Mesothelial cell of epicardium (in vitro differentiated cells): ENCODE measurements around the gene BUB3. TPM values are rescaled to one million over a fixed set of nuclear protein-coding genes. Genes with fewer than 3 reads are reported as not detected.

Experiments
- DNase-seq, 2 experiments: peaks; one replicate each; pipeline ENCODE4 v3.0.0; 2021; ENCODE audit warnings: low spot score in 2 of 2; ENCODE audit not compliant: unreplicated experiment in 2 of 2
- H3K27ac Mint-ChIP-seq: 2 replicates; pipeline ENCODE4 v1.8.0; 2021; ENCODE audit warnings: mixed read lengths
- H3K27me3 Mint-ChIP-seq: 2 replicates; pipeline ENCODE4 v1.8.0; 2021; ENCODE audit warnings: low read depth, mixed read lengths
- H3K36me3 Mint-ChIP-seq: 2 replicates; pipeline ENCODE4 v1.8.0; 2021; ENCODE audit warnings: mixed read lengths
- H3K4me1 Mint-ChIP-seq: 2 replicates; pipeline ENCODE4 v1.8.0; 2021; ENCODE audit warnings: mixed read lengths
- H3K4me3 Mint-ChIP-seq: 2 replicates; pipeline ENCODE4 v1.8.0; 2021; ENCODE audit warnings: mild to moderate bottlenecking, moderate library complexity, mixed read lengths
- H3K9me3 Mint-ChIP-seq: 2 replicates; pipeline ENCODE4 v1.8.0; 2021; ENCODE audit warnings: mixed read lengths
- total RNA-seq: library from RNA; stranded (reverse); gene quantifications from 3 replicates; pipeline ENCODE4 v1.2.1, GENCODE V29; 2021
- TF ChIP-seq, protein P1 (sequence below): fragments of 200-600 bp; sonication (generic); IDR thresholded peaks from one replicate; pipeline ENCODE4 v1.5.0; 2021; ENCODE audit warnings: antibody characterized with exemption; ENCODE audit not compliant: unreplicated experiment

BUB3 gene
- total RNA-seq, 1 donor from 2014 or later = 71.5 TPM

DNA sequence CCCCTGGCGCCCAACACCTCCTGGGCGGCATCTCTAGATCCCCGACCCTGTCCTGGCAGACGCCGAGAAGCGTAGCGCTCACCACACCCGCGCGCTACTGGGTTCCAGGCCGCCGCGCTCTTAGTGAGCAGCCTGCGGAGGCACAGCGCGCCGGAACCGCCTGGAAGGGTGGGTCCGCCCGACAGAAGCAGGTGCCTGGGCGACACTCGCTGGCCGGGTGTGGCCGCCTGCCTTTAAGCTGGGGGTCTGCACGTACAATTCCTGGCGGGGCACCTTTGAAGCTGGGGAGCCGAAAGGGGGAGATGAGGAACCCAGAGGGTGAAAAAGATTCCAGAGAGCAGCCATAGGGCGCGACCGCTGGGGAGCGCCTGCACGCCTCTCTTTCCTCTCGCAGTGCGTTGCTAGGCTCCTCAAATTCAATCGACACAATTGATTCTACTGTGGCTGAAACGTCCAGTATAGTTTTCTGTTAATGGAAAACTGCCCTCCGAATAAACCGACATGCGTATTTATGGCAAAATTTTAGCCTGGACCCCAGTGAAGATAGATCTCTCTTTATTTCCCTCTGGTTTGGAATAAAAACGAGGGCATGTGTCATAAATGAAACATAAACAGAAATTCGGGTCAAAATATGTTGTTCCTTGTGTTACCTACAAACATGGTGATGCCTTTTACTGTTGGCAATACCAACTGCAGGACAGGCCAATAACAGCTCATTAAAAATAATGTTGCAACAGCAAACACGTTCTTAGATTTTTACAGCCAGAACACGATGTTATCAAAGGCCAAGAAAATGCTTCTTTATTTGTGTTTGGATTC, 13.8 kb upstream of the BUB3 start:
- H3K27me3 Mint-ChIP-seq = peaks cover 95% of the 10 kb centered on the region
- H3K36me3 Mint-ChIP-seq = no peaks in the 10 kb centered on the region
- H3K4me1 Mint-ChIP-seq = peaks cover 14% of the 10 kb centered on the region
- no peak overlapping the region for H3K4me3 Mint-ChIP-seq
- TF ChIP-seq, protein P1, sequence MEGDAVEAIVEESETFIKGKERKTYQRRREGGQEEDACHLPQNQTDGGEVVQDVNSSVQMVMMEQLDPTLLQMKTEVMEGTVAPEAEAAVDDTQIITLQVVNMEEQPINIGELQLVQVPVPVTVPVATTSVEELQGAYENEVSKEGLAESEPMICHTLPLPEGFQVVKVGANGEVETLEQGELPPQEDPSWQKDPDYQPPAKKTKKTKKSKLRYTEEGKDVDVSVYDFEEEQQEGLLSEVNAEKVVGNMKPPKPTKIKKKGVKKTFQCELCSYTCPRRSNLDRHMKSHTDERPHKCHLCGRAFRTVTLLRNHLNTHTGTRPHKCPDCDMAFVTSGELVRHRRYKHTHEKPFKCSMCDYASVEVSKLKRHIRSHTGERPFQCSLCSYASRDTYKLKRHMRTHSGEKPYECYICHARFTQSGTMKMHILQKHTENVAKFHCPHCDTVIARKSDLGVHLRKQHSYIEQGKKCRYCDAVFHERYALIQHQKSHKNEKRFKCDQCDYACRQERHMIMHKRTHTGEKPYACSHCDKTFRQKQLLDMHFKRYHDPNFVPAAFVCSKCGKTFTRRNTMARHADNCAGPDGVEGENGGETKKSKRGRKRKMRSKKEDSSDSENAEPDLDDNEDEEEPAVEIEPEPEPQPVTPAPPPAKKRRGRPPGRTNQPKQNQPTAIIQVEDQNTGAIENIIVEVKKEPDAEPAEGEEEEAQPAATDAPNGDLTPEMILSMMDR = no peak
- no peaks in the 10 kb centered on the region for H3K9me3 Mint-ChIP-seq
- no peak for DNase-seq
- H3K27ac Mint-ChIP-seq = no peak overlapping the region

DNA sequence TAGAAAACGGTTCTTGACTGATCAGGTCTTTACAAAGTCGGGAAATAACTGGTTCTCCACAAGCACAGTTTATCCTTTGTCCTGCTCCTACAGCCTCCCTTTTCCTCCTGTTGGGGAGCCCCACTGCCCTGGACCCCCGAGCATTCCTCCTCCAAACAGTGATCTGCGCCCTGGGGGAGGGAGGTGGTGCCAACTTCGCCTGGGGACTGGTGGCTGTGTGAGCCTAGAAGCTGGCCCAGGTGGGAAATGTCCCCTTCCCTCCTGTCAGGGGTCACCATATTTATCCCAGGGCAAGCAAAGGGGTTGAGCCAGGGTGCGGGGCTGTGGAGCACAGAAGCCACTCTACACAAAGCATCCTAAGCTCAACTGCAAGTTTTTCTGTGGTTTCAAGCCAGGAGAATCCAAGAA, 13.2 kb upstream of the BUB3 start:
- TF ChIP-seq, protein P1 = no peak
- H3K4me3 Mint-ChIP-seq = no peak overlapping the region

DNA sequence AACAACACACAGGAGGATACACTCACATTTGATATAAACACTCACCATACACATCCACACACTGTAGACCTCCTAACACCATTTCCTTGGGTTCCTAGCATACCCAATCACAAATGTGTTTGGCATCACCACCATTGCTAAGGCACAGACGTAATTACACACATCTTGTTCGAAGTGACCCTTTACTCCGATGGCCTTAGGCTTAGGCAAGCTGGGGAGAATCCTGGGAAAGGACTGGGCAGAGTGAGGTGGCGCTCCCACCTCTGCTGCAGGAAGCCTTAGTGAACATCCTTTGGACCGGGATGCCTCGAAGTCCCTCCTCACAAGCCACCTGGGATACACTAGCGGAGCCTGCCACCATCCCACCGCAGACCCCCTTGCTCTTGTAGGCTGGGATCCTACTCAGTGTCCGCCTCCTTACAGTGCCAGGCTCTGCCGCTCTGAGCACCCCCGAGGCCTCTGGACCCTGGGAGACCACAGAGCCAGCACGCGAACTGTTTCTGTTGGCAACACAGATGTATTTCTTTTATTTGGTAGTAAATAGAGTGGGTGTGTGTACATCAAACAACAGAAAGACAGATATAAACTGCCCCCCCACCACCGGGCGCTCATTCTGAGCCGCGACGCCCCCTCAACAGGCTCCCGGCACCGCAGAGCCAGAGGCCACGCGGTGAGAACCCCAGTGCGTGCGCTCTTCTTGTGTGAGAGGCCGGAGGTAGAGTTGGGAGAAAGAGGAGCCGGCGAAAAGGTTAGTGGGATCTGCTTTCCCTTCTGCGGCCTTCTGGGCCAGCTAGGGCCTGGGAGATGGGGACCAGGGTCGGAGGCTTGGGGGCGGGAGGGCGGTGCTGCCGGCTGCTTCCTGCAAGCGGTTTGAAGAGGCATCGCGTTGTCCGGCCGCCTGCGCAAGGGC, 12.2 kb upstream of the BUB3 start:
- H3K27me3 Mint-ChIP-seq = peaks cover 96% of the 10 kb centered on the region
- TF ChIP-seq, protein P1 = no peak
- no peak overlapping the region for H3K4me3 Mint-ChIP-seq
- peaks cover 11% of the 10 kb centered on the region for H3K4me1 Mint-ChIP-seq
- no peaks in the 10 kb centered on the region for H3K9me3 Mint-ChIP-seq
- DNase-seq = no peak
- H3K27ac Mint-ChIP-seq = no peak overlapping the region
- H3K36me3 Mint-ChIP-seq = no peaks in the 10 kb centered on the region

More for the DNA sequence above, 13.2 kb upstream of the BUB3 start:
- H3K36me3 Mint-ChIP-seq = no peaks in the 10 kb centered on the region
- no peak for DNase-seq
- H3K27me3 Mint-ChIP-seq = peaks cover 96% of the 10 kb centered on the region
- H3K27ac Mint-ChIP-seq = no peak overlapping the region
- H3K9me3 Mint-ChIP-seq = no peaks in the 10 kb centered on the region
- H3K4me1 Mint-ChIP-seq = peaks cover 14% of the 10 kb centered on the region

GRCh38 chr10:123142701-123143161, 11.5 kb upstream of the BUB3 start:
- DNase-seq = no peak
- H3K27me3 Mint-ChIP-seq = peaks cover 98% of the 10 kb centered on the region
- TF ChIP-seq, protein P1 = no peak
- no peak overlapping the region for H3K27ac Mint-ChIP-seq
- no peaks in the 10 kb centered on the region for H3K9me3 Mint-ChIP-seq
- peaks cover 13% of the 10 kb centered on the region for H3K4me1 Mint-ChIP-seq
- H3K4me3 Mint-ChIP-seq = no peak overlapping the region
- H3K36me3 Mint-ChIP-seq = no peaks in the 10 kb centered on the region

DNA sequence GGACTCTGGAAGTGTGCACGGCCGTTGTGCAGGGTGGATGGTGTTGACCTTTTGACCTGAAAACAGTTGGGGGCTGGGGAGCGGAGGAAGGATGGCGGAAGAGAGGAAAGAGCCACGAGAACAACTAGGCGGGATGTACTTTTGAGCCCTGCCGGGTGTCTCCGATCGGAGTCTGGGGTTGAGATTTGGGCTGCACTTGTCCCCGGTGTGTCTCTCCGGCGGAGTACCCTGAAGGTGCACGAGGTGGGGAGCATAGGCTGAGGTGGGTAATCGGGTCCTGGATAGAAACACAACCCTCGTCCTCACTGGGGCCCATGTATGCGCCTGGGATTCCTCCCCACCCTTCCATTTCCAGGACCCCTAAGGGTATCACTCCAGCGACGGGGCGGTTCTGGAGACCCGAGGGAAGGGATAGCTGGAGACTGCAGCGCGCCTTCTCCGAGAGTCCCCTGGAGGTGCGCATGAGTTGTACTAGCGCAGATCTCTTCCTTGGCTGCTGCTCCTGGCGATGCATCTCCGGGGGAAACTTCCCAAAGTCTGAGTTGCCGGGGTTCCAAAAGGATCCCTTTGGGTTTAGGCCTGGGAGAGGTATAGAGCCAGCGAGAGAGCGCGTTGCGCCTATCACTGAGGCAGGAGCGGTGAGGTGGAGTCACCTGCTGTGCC, 10.9 kb upstream of the BUB3 start:
- Mint-ChIP-seq H3K36me3 (no peaks in the 10 kb centered on the region), H3K27ac (no peak overlapping the region), H3K4me1 (peaks cover 13% of the 10 kb centered on the region), H3K9me3 (no peaks in the 10 kb centered on the region), H3K27me3 (peaks cover 98% of the 10 kb centered on the region), H3K4me3 (no peak overlapping the region)
- TF ChIP-seq, protein P1 = no peak
- no peak for DNase-seq
